ENCODE results near the gene C1orf105.

C1orf105 gene

DNA sequence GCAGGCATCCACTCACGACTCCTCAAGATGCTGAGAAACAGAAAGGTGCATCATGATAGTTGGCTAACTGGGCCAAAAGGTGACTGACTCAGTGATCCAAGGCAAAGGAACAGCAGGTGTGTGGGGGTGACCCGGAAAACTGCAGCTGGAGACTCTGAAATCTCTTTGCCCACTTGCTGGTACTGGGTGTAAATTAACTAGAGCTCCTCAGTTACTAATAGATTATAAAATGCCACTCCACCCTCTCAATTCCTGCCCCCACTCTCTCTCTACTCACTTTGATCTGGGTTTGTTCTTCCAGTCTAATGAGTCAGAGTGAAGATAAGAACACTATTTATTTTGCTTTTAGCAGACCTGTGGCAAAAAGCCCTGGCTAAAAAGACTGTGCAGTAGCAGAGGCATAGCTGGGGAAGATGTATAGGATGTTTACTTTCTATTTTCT lies 30.5 kb downstream of the C1orf105 start:
- ATAC-seq (ENCODE audit: low read depth): 0 out of 3 replicates have a peak, but pooled peaks have one; percentile 9
- no peak for TF ChIP-seq CTCF (IDR thresholded peaks at IDR 0.05; ENCODE audit: poor library complexity, severe bottlenecking)
- Histone ChIP-seq H3K27ac (ENCODE audit: poor library complexity, severe bottlenecking) (no peak overlapping the region), H3K27me3 (ENCODE audit: insufficient read depth, poor library complexity, severe bottlenecking) (no peaks in the 10 kb centered on the region), H3K4me3 (ENCODE audit: severe bottlenecking) (no peak overlapping the region), H3K4me1 (ENCODE audit: insufficient read depth, poor library complexity, severe bottlenecking) (peaks cover 12% of the 10 kb centered on the region), H3K36me3 (ENCODE audit: low read depth) (no peaks in the 10 kb centered on the region), H3K9me3 (ENCODE audit: severe bottlenecking) (no peaks in the 10 kb centered on the region)
- DNase-seq (ENCODE audit: low spot score): no peak

- Histone ChIP-seq H3K27me3 (ENCODE audit: insufficient read depth, poor library complexity, severe bottlenecking) (no peaks in the 10 kb centered on the region), H3K4me1 (ENCODE audit: insufficient read depth, poor library complexity, severe bottlenecking) (peaks cover 12% of the 10 kb centered on the region), H3K36me3 (ENCODE audit: low read depth) (no peaks in the 10 kb centered on the region), H3K4me3 (ENCODE audit: severe bottlenecking) (no peak overlapping the region), H3K9me3 (ENCODE audit: severe bottlenecking) (no peaks in the 10 kb centered on the region), H3K27ac (ENCODE audit: poor library complexity, severe bottlenecking) (no peak overlapping the region)
- TF ChIP-seq CTCF (IDR thresholded peaks at IDR 0.05; ENCODE audit: poor library complexity, severe bottlenecking): no peak
- no peak for ATAC-seq (ENCODE audit: low read depth)
- DNase-seq (ENCODE audit: low spot score): no peak
These were observed 32.2 kb downstream of the C1orf105 start for GRCh38 chr1:172452536-172453152.

DNA sequence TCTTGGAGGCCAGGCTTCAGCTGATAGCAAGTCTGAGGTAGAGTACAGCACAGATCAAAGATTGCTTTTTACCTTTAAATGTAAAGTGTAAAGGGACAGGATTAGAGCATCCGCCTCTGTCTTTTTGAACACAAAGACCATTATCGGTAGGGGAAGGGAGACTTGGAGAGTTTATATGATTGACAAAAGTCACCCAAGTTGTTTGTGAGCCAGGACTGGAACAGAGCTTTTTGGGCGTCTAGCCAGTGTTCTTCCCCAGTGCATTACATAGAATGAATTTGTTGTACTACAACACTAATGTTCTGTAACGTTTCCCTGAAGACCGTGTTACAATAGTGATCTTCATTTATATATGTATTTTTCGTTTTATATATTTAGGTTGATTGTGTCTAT lies 32.7 kb downstream of the C1orf105 start:
- TF ChIP-seq CTCF (IDR thresholded peaks at IDR 0.05; ENCODE audit: poor library complexity, severe bottlenecking): no peak
- Histone ChIP-seq H3K4me1 (ENCODE audit: insufficient read depth, poor library complexity, severe bottlenecking) (peaks cover 12% of the 10 kb centered on the region), H3K4me3 (ENCODE audit: severe bottlenecking) (no peak overlapping the region), H3K36me3 (ENCODE audit: low read depth) (no peaks in the 10 kb centered on the region), H3K27me3 (ENCODE audit: insufficient read depth, poor library complexity, severe bottlenecking) (no peaks in the 10 kb centered on the region), H3K27ac (ENCODE audit: poor library complexity, severe bottlenecking) (no peak overlapping the region), H3K9me3 (ENCODE audit: severe bottlenecking) (no peaks in the 10 kb centered on the region)
- DNase-seq (ENCODE audit: low spot score) (no peak), ATAC-seq (ENCODE audit: low read depth) (no peak)

DNA sequence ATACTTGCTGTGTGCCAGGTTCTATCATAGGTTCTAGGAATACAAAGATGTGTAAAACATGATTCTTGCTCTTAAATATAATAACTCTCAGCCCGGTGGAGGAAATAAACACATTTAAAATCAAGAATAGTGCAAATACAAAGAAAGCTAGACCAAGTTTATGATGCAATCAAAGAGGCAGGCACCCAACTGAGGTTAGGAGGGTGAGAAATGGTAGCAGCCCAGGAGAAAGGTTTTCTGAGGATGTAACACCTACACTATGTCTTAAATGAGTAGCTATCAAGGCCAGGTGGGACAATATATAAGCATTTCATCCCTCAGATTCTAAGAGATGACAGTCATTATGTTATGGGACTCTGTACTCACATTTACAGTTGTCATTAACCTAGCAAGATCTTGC lies 33.1 kb downstream of the C1orf105 start:
- no peak for TF ChIP-seq CTCF (IDR thresholded peaks at IDR 0.05; ENCODE audit: poor library complexity, severe bottlenecking)
- no peak overlapping the region for H3K4me3 ChIP-seq (ENCODE audit: severe bottlenecking)
- no peak for ATAC-seq (ENCODE audit: low read depth)
- no peaks in the 10 kb centered on the region for H3K36me3 ChIP-seq (ENCODE audit: low read depth)
- DNase-seq (ENCODE audit: low spot score): no peak
- no peaks in the 10 kb centered on the region for H3K9me3 ChIP-seq (ENCODE audit: severe bottlenecking)
- no peaks in the 10 kb centered on the region for H3K27me3 ChIP-seq (ENCODE audit: insufficient read depth, poor library complexity, severe bottlenecking)
- H3K27ac ChIP-seq (ENCODE audit: poor library complexity, severe bottlenecking): no peak overlapping the region
- peaks cover 9% of the 10 kb centered on the region for H3K4me1 ChIP-seq (ENCODE audit: insufficient read depth, poor library complexity, severe bottlenecking)

DNA sequence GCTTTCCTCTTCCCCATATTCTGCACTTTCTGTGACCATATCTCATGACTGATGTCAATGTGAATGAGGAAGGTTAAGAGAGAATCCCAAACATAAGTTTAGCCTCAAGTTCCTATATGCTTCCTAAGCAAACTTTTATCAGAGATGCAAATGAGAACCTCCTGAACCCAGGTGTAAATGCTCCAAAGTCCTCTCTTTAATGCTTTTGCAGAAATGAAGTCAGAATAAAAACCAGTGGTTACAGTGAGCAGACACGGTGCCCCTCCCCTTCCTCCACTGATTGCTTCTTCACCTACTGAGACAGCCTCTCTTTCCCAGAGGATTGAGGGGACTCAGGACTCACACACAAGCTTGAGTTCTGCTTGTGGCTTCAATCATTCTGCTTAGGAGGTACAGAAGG lies 35.0 kb downstream of the C1orf105 start:
- H3K4me3 ChIP-seq (ENCODE audit: severe bottlenecking): no peak overlapping the region
- no peak for ATAC-seq (ENCODE audit: low read depth)
- TF ChIP-seq CTCF (IDR thresholded peaks at IDR 0.05; ENCODE audit: poor library complexity, severe bottlenecking): no peak
- H3K27ac ChIP-seq (ENCODE audit: poor library complexity, severe bottlenecking): no peak overlapping the region
- no peaks in the 10 kb centered on the region for H3K9me3 ChIP-seq (ENCODE audit: severe bottlenecking)
- no peaks in the 10 kb centered on the region for H3K36me3 ChIP-seq (ENCODE audit: low read depth)
- H3K27me3 ChIP-seq (ENCODE audit: insufficient read depth, poor library complexity, severe bottlenecking): no peaks in the 10 kb centered on the region
- DNase-seq (ENCODE audit: low spot score): no peak
- H3K4me1 ChIP-seq (ENCODE audit: insufficient read depth, poor library complexity, severe bottlenecking): peaks cover 8% of the 10 kb centered on the region
